NCI-H446 (cell line): ENCODE results near the gene BRINP3.
"Not testable (repeated sequence)": the region's sequence is repeated elsewhere in the genome, so short reads cannot be mapped to it uniquely, and the experiment has no call there.

ENCODE experiments used
- DNase-seq, 2 experiments: peaks; one replicate each; lab custom pipeline; 2025; lab: John Stamatoyannopoulos, UW

Gene BRINP3

GRCh38 chr1:190477762-190478148 is at the start of gene BRINP3:
Gene BRINP3 (minus strand): TSS chr1:190477864.
- DNase-seq, result peak in 1 of 2 experiments; percentile 37

- DNase-seq, result no peak
Observed at GRCh38 chr1:190511554-190511953, 33.9 kb upstream of the BRINP3 start.

GRCh38 chr1:190507357-190507756 is 29.7 kb upstream of the BRINP3 start:
- DNase-seq, result no peak

GRCh38 chr1:190504539-190504938 is 26.9 kb upstream of the BRINP3 start:
- not testable (repeated sequence) for DNase-seq

GRCh38 chr1:190497565-190497964 is 19.9 kb upstream of the BRINP3 start:
- DNase-seq, result no peak

GRCh38 chr1:190494451-190494850 is 16.8 kb upstream of the BRINP3 start:
- DNase-seq, result no peak

- DNase-seq, result no peak
Observed at GRCh38 chr1:190491404-190491803, 13.7 kb upstream of the BRINP3 start.

GRCh38 chr1:190484045-190484444 is 6.4 kb upstream of the BRINP3 start:
- no peak for DNase-seq

GRCh38 chr1:190480231-190480630 is 2.6 kb upstream of the BRINP3 start:
- DNase-seq, result no peak

GRCh38 chr1:190479516-190479915 is 1.9 kb upstream of the BRINP3 start:
- peak; percentile 46 to 68 for DNase-seq

GRCh38 chr1:190479050-190479397 is 1.4 kb upstream of the BRINP3 start:
- peak; percentile 62 to 68 for DNase-seq

GRCh38 chr1:190478149-190479049 is 735 bp upstream of the BRINP3 start:
- DNase-seq, result peak; percentile 68 to 75

GRCh38 chr1:190476806-190477205 is 858 bp downstream of the BRINP3 start:
- DNase-seq, result no peak

GRCh38 chr1:190476321-190476720 is 1.3 kb downstream of the BRINP3 start:
- no peak for DNase-seq

- no peak for DNase-seq
Observed at GRCh38 chr1:190475421-190476141, 2.1 kb downstream of the BRINP3 start.

GRCh38 chr1:190474650-190475211 is 2.9 kb downstream of the BRINP3 start:
- no peak for DNase-seq

- DNase-seq, result no peak
Observed at GRCh38 chr1:190474010-190474409, 3.7 kb downstream of the BRINP3 start.

GRCh38 chr1:190472494-190472893 is 5.2 kb downstream of the BRINP3 start:
- DNase-seq, result no peak

- no peak for DNase-seq
Observed at GRCh38 chr1:190472042-190472441, 5.6 kb downstream of the BRINP3 start.

- DNase-seq, result no peak
Observed at GRCh38 chr1:190464690-190465089, 13.0 kb downstream of the BRINP3 start.

- DNase-seq, result no peak
Observed at GRCh38 chr1:190456129-190456528, 21.5 kb downstream of the BRINP3 start.

- no peak for DNase-seq
Observed at GRCh38 chr1:190455631-190456030, 22.0 kb downstream of the BRINP3 start.

- DNase-seq, result peak in 1 of 2 experiments; percentile 9
Observed at GRCh38 chr1:190453550-190453949, 24.1 kb downstream of the BRINP3 start.
